Measurements from ENCODE around the gene SLC25A15.
"Not testable (repeated sequence)": the region's sequence is repeated elsewhere in the genome, so short reads cannot be mapped to it uniquely, and the experiment has no call there.

The SLC25A15 gene

DNA sequence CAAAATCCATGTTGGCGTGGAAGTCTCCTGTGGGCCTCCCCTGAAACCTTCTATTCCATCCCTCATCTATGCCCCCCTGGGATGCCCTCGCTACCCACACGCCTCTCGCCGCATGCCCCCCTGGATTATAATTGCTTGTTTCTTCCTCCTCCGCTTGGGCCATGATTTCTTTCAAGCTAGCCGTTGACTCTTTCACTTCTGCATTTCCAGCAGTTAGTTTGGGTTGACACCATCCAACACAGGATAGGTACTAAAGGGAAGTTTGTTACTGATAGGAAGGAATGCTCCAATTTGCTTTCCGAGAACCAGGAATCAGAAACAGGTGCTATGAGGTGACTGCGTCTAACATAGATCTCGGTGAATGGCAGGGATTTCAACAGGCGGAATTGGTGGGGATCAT, 7.7 kb upstream of the SLC25A15 start:
- no peak for DNase-seq (ENCODE audit: low read depth)

DNA sequence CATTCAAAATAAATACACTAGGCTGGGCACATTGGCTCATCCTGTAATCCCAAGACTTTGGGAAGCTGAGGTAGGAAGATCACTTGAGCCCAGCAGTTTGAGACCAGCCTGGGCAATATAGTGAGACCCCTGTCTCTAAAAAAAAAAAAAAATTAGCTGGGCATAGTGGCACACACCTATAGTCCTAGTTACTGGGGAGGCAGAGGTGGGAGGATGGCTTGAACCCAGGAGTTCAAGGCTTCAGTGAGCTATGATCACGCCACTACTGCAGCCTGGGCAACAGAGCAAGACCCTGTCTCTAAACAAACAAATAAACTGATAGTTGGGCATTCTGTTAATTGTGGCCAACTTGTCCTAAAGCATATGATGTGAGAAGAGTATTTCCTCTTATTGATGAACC, 6.4 kb upstream of the SLC25A15 start:
- not testable (repeated sequence) for DNase-seq (ENCODE audit: low read depth)

DNA sequence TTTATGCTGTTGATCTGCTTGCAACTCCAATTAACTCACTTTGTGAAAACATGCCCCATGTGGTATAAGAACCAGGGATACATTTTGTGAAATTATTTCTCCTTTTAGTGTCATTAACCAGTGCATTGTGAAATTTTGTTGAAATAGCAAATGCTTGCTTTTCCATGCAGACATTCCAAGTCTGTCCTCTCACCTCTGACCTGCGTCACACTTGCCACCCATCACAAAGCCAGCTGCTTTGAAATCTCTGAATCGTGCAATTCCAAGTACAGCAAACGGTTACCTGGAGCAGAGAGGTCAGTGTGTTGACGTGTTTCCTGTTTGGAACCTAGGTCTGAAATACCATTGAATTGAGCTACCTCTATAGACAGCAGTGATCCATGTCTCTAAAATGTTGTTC, 4.9 kb upstream of the SLC25A15 start:
- no peak for DNase-seq (ENCODE audit: low read depth)

DNA sequence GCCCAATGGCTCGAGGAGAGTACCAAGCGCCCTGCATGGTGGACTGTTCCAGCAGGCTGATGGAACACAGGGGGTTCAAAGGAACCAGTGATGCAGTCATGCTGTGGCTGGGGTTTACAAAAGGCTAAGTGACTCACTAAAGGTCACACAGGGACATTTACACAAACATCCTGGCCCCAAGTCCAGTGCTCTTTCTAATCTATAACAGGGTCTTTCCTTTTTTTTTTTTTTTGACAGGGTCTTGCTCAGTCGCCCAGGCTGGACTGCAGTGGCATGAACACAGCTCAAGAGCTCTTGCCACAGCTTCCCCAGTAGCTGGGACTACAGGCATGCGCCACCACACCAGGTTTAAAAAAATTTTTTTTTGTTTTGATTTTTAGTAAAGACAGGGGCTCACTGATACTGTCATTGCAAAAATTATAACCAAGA, 2.8 kb upstream of the SLC25A15 start:
- no peak for DNase-seq (ENCODE audit: low read depth)

DNA sequence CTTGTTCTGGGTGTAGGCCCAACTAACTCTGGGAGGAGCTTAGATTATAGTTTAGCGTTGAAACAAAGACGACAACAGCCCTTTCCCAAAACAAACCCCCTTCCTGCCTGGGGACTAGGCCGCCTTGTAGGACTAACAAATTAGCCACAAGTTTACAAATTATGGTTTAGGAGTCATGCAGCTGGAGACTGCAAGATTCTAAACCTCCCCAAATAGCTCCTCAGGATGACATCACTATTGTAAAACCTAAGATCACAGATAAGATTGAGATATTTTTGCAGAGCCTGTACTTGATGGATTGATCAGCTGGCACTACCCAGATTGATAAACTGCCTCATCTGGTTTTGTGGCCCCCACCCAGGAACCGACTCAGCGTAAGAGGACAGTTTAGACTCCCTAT, 2.3 kb upstream of the SLC25A15 start:
- DNase-seq (ENCODE audit: low read depth), result no peak

DNA sequence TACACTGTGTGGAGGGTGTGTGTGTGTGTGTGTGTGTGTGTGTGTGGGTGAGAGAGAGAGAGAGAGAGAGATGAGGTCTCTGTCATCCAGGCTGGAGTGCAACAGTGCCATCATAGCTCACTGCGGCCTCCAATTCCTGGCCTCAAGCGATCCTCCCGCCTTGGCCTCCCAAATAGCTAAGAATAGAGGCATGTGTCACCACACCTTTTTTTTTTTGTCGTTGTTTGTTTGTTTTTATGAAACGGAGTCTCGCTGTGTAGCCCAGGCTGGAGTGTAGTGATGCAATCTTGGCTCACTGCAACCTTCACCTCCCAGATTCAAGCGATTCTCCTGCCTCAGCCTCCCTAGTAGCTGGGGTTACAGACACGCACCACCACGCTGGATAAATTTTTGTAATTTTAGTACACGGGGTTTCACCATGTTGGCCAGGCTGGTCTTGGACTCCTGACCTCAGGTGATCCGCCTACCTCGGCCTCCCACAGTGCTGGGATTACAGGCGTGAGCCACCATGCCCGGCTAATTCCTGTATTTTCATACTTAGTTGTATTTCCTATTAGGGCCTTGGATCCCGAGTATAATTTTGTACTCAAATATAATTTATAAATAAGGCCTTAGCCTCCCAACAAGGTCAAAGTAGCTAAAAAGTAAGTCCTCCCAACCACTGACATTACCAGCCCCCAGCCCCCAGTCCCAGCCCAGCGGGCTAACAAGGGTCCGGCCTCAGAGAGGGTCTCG, 704 bp upstream of the SLC25A15 start:
- not testable (repeated sequence) for DNase-seq (ENCODE audit: low read depth)

DNA sequence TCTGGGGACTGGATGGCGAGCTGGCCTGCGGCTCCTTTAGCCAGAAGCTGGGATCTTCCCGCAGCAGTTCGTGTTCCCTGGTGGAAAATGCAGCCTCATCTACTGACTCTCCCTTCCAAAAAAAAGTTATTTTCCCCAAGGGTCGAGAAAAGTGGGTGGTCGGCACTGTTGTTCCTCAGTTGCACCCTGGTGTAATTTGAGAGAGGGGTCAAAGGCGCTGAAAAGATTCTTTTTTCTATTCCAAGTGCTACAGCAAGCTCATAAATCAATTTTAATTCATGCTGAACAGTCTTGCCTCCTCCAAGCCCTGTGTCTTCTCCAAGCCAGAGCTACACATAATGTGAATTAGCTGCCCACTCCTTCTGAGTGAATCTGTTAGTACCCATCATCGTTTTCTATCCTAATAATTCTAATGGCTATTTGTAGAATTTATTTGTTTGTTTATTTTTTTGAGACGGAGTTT, 774 bp downstream of the SLC25A15 start:
- no peak for DNase-seq (ENCODE audit: low read depth)

DNA sequence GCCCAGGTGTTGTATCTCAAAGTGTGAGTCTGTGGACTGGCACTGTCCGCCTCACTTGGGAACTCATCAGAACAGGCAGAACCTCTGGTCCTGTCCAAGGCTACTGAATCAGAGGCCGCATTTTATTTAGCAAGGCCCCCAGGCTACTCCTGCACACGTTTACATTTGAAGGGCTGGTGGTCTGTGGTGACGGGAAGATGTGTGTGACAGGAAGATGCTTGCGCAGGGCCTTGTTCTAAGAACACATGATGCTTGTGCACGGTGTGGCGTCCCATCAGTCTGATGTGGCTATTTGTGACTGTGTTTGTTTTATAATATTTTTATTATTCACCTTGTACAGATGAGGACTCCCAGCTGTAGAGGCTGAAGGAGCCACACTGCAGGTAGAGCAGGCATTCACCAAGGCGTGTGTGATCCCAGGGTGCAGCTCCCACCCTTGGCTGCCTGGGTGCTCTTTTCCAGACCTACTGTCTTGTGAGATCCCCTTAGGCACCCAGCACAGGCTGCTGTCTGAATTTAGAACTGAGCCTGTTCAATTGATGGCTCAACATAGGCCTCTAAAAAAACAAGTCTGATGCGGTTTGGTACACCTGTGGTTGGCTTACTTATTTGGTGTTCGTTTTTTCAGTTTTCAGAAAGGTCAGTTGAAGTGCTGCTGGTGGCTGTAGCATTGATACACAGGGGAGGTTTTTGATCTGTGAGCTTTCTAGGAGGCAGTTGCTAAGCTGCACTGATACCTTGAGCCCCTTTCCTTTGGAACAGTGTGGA, 3.1 kb downstream of the SLC25A15 start:
- no peak for DNase-seq (ENCODE audit: low read depth)

DNA sequence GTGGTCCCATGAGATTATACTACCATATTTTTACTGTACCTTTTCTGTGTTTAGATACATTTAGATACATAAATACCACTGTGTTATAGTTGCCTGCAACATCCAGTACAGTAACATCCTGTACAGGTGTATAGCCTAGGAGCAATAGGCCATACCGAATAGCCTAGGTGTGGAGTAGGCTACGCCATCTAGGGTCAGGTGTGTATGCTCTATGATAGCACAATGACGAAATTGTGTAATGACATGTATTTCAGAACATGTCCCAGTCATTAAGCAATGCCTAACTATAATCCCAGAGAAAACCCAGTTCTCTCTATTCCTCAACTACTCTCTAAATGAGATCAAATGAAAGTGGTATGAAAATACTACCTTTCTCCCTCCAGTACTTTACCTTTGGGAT, 3.9 kb downstream of the SLC25A15 start:
- no peak for DNase-seq (ENCODE audit: low read depth)

DNA sequence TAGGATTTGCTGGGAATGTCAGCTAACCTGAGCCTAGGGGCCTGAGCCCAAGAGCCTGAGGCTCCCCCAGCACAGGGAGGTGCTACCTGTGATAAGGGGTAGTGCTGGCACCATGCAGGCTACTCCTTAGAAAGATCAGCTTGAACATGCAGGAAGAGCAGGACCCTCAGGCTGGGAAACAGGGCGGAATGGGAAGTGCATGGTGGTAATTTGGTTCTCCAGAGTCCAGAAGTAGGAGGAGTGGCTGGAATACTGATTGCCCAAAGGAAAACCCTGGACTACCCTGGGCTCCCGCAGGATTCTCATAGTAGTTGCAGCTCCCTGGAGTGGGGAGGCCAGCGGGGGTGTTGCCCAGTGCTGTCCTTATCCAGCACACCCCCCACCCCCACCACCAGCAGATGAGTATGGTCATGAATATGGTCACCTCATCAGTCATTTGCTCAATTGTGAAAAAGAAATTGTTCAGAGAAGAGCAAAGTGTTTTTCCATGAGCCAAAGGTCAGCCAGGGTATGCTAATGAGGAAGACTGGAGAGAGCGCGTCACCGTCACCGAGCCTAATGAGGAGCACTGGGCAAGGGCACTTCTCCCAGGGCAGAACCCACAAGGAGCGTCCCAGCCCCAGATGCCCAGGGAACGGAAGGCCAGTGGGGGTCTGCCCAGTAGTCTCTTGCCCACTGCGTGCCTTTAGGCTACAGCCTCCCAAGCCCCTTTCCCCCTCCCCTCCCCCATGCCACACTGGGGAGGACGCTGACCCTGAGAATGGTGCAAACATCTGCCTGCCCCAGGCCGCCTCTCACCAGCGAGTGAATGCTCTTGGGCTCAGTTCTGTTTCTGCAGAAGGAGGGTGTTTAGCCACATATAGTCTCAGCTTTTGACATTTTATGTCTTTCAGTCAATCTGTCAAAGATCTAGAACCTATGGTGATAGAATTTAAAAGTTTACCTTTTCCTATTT, 5.3 kb downstream of the SLC25A15 start:
- no peak for DNase-seq (ENCODE audit: low read depth)

DNA sequence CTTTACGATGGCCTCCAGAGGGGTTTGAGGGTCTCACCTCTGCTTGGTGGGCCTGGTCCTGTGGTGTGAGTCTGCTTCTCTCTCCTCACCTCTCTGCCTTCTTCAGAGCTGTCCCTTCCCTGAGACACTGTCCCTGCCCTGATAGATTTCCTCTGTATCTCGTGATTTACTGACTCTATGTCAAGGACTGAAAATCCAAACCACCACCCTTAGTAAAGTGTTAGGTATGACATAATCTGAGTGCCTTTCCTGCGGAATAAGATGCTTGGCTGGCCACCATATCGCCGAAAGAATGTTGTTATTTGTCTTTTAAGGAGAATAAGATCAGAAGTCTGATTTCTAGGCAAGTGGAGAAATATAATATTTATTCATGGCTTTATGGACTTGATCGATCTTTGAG, 7.2 kb downstream of the SLC25A15 start:
- DNase-seq (ENCODE audit: low read depth), result no peak

DNA sequence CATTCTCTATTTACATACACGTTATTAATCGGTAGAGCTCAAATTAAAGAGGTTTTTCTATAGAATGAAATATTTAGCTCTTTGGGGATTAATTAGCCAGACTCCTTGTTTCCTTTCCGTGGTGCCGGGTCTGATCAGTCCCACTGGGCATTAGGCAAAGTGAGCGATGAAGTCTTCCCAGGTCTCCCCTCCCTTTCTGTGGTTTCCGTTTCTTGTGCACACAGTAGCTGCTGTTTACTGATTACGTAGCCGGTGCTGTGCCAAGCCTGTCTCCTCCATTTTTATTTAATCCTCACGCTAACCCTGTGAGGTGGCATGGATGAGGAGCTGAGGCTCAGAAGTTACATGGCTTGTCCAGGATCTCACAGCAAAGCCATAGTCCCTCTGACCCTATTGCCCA, 9.0 kb downstream of the SLC25A15 start:
- no peak for DNase-seq (ENCODE audit: low read depth)

DNA sequence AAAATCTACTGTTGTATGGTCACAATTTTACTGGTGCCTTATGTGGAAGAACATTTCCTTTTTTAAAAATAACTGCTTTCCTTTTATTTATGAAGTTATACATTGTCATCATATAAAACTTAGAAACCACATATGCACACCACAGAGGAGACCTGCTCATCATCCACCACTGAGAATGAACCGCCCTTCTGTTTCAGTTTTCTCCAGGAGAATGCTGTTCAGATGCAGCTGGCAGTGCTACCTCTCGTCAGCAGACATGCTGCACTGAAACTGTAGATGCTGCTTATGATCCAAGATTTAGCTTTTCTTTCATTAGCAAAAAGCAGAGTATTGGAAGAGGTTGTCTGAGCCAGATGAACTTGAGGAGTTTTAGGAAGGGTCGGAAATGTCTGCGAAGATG, 10.1 kb downstream of the SLC25A15 start:
- DNase-seq (ENCODE audit: low read depth), result no peak

DNA sequence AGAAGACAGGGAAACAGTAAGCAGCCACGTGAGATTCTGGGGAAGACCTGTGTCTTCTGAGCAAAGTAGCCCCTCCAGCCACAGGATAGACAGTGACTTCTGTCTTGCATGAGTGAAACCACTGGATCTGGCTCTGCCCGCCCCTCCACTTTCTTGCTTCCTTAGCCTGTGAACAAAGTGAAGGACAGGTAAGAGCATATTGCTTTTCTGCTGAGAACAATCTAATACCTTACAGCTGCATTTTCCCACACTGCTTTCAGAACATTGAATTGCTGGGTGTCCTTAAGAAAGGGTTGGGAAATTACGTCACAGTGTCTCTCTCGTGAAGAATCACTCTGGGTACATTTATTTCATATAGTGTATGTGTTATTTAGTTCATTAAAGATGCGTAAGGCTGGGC, 11.1 kb downstream of the SLC25A15 start:
- no peak for DNase-seq (ENCODE audit: low read depth)

DNA sequence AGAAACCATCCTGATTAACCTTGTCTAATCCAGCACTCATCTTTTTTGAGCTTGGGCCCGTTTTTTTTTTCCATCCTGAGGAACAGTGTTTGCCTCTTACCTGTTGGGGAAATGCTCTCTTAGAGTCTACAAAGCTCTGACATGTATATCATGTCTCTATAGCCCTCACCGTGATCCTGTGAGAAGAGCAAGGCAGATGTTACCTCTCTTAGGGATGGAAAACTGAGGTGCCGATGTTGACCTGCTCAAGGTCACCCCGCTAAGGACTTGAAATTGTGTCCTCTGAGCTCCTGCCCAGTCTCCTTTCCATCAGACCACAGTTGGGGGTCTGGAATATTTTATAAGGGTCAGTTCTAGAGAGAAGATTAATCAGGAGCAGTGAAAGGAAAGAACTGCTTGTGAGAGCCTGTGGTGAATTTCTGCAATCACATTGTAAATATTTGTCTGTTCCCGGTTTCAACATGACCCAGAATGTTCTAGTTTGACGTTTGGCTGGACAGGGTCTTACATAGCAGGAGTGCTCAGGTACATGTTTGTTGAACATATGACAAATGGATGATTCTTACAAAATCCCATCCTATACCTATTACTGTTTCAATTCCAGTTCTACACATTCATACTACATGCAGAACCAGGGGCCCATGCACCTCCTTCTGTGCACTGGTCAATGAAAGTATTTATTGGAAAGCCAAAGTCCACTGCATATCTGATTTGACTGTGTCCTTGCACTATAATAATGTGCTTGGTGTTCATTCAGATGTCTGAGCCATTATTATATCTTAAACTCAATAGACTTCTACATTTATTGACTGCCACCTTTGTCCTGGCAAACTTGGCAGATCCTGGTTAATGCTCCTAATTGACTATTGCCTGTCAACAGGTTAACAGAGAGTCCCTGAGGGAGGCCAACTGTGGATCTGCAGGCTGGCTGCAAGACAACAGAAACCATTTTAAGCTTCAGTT, 12.1 kb downstream of the SLC25A15 start:
- no peak for DNase-seq (ENCODE audit: low read depth)

DNA sequence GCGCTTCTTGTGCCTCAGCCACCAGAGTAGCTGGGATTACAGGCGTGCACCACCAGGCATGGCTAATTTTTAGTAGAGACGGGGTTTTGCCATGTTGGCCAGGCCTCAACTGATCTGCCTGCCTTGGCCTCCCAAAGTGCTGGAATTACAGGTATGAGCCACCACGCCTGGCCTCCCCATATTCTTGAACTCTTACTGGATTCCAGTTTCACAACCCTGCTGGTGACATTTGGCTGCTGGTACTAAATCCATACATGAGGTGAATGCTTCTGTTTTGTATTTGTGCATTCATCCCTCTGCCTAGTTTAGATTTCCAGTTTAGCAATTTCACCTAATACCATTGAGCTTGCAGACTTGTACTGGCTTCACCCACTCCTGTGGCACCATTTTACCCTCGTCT, 13.9 kb downstream of the SLC25A15 start:
- DNase-seq (ENCODE audit: low read depth), result no peak

DNA sequence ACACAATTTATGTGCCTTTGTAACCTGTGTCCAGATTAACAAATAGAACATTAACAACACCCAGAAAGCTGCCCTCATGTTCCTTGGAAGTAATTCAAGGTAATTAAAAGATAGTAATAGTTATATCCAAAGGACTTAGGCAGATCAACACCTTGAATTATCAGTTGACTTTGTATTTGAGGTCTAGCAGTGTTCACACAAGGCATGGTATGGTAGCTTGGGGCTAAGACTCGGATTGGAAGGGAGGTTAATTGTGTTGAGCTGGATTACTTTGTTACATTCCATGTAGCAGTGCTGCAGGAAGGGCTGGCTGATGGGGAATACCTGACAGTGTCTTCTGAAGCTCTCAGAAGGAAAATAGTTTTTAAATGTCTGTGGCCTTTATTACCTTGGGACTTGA, 16.8 kb downstream of the SLC25A15 start:
- DNase-seq (ENCODE audit: low read depth), result no peak

DNA sequence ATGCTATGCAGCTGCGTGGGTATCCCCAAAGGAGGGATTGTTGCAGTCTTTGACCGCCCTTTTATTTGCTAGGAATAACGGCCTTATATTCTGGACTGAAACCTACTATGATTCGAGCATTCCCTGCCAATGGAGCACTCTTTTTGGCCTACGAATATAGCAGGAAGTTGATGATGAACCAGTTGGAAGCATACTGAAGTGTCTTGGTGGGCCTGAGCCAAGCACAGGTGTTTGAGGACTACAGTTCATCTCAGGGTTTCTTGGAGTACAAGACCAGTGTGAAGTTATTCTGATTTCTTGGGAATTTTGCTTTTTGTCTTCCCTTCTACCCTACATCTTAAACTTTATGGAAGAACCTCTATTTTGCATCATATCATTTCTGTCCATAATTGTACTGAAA, 20.1 kb downstream of the SLC25A15 start:
- DNase-seq (ENCODE audit: low read depth), result no peak

DNA sequence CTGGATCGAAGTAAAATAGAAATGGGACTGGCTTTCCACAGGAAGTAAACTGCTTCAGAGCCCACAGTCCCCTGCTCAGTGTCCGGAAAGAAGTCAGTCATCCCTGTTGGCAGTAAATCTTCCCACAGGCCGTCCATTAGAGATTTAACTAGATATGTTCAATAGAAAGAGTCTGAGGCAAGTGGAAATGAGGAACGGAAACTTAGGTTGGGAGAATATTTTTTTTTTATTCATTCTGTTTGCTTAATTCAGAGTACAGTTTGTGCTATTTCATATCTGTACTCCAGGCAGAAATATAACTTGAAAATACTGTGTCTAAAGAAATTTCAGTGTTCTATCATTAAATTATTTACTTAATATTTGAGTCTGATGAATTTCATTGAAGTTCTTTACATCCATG, 22.7 kb downstream of the SLC25A15 start:
- no peak for DNase-seq (ENCODE audit: low read depth)

DNA sequence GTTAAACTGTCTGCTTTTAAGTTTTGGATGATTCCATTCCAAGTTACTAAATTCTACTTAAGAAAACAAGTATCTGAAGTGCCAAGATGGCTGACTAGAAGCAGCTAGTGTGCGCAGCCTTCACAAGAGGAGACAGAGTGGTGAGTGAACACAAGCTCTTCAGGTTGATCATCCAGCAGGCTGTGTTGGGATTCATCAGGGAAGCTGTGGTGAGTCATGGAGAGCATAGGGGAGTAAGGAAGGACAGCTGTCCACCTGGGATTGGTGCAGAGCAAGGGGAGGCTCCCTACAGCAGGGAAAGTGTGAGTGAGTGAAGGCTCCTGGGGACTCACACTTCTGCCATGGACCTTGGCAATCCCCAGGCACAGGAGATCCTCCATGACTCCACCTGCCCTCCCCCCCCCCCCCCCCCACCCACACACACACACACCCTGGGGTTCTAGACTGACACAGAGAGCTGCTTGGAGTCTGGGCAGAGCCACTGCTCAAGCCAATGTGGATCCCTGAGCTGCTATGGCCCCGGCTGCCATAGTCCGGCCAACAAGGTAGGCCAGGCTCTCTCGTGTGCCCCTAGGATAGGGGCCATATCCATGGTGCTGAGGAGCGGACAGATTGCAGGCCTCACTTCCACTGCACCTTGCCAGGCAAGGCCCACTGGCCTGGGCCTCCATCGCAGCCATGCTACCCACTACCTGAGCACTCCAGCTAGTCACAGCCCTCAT, 23.5 kb downstream of the SLC25A15 start:
- no peak for DNase-seq (ENCODE audit: low read depth)

Measured in stimulated activated CD8-positive, alpha-beta memory T cell treated with anti-CD3 and anti-CD28 coated beads, Interleukin-12 subunit alpha, Interleukin-12 subunit beta, amount 100 ng/mL, for 1 hour (primary cell).